Kidney (tissue), 14 donors: ENCODE data around the gene CD99. TPM values are rescaled to one million over a fixed set of nuclear protein-coding genes. Genes with fewer than 3 reads are reported as not detected.
"Not testable (repeated sequence)": the region's sequence is repeated elsewhere in the genome, so short reads cannot be mapped to it uniquely, and the experiment has no call there.

ENCODE experiments used
- DNase-seq, 5 donors: peaks; one replicate each; pipeline ENCODE4 v3.0.0-alpha.2; 2013 to 2020
- FAIRE-seq: peaks from 2 replicates; lab custom pipeline; 2012; peaks lifted over from hg19 to GRCh38; lab: Jason Lieb, UNC
- H3K27ac ChIP-seq, 2 donors: one replicate each; pipeline ENCODE4 v1.7.0; 2013; ENCODE audit warnings: low read depth in 2 of 2, low read length in 2 of 2, inconsistent platforms in 1 of 2
- H3K27me3 ChIP-seq: one replicate; pipeline ENCODE4 v1.7.1; 2013; ENCODE audit warnings: low read length, inconsistent platforms; ENCODE audit not compliant: control insufficient read depth, insufficient read depth
- H3K36me3 ChIP-seq, 3 donors: one replicate each; pipeline versions ENCODE4 v1.7.0 to v1.7.1; 2013; ENCODE audit warnings: low read length in 3 of 3, control low read depth in 1 of 3, inconsistent platforms in 1 of 3; ENCODE audit not compliant: insufficient read depth in 3 of 3, control insufficient read depth in 2 of 3
- H3K4me1 ChIP-seq, 3 donors: one replicate each; pipeline versions ENCODE4 v1.7.0 to v1.7.1; 2013; ENCODE audit warnings: low read length in 3 of 3, inconsistent platforms in 1 of 3, low read depth in 1 of 3; ENCODE audit not compliant: control insufficient read depth in 2 of 3, insufficient read depth in 2 of 3
- H3K4me3 ChIP-seq, 3 donors: one replicate each; pipeline versions ENCODE4 v1.7.0 to v1.8.1; 2013; ENCODE audit warnings: low read length in 3 of 3, control low read depth in 1 of 3, inconsistent platforms in 1 of 3
- H3K9ac ChIP-seq, 3 donors: one replicate each; pipeline versions ENCODE4 v1.7.0 to v1.7.1; 2013; ENCODE audit warnings: low read length in 3 of 3, control low read depth in 1 of 3, inconsistent platforms in 1 of 3
- H3K9me3 ChIP-seq, 3 donors: one replicate each; pipeline versions ENCODE4 v1.7.0 to v1.7.1; 2013; ENCODE audit warnings: low read length in 3 of 3, control low read depth in 1 of 3, inconsistent platforms in 1 of 3; ENCODE audit not compliant: control insufficient read depth in 2 of 3, insufficient read depth in 1 of 3
- intact Hi-C: fragments of 100-400 bp; cut with DNase I; formaldehyde crosslinking; loops from one replicate; pipeline ENCODE4 v1.11.1; 2022
- polyA plus RNA-seq: library from polyadenylated mRNA; stranded (reverse); fragments of 350-450 nt; fragmentation: Illumina TruSeq; extraction: RNeasy Lipid Tissue Mini Kit (QIAGEN cat#74804); gene quantifications from one replicate; pipeline ENCODE4 v1.2.3, GENCODE V29; 2014; ENCODE audit warnings: low read depth, low replicate concordance; ENCODE audit not compliant: insufficient read depth
- total RNA-seq: library from RNA; stranded (reverse); fragmentation: NEBNext Ultra II Directional; extraction: Animal tissue kit (Norgen Biotek cat#: 25700); gene quantifications from one replicate; pipeline ENCODE4 v1.2.1, GENCODE V29; 2021
- TF ChIP-seq, protein P1 (sequence below): IDR thresholded peaks from 3 replicates; pipeline ENCODE4 v1.5.1; 2012; ENCODE audit warnings: mild to moderate bottlenecking, moderate library complexity, borderline replicate concordance; ENCODE audit not compliant: insufficient read depth; ENCODE audit errors: extremely low read depth
- donor health status: control.
- donor health status: control.
- donor health status: control.
- donor health status: control.
- donor health status: control.
- donor health status: DM: yes; HTN: yes; CAD: no.
- donor health status: Normal renal cell carcinoma (clear cell type).

CD99 gene
- total and polyA plus RNA-seq, 2 donors from 2014 or later: 125 to 136 TPM

DNA sequence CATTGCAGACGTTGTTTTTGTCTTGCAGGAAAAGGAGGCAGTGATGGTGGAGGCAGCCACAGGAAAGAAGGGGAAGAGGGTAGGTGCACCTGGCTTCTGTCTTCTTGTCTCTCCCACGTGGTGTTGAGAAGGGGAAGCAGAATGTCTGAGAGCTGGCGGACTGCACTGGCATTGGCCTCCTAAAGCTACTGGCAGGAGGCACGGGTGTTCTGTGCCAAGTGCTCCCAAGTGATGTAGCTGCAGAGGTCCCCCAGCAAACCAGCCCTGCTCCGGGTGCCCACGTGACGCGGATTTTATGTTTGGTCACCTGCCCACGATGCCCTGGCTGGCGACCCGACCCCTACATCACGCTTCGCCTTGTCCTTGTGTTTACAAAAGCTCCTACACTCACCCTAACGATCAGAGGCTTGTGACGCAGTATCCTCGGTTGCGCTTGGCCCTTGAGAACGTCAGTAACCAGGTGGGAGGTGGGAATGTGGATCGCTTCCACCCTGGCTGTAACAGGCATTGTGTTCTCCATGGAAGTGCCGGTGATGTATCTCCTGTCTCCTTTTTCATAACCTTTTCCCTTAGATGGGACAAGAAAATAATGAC, 32.3 kb downstream of the CD99 start:
- H3K27ac ChIP-seq: no peak overlapping the region
- H3K27me3 ChIP-seq: no peaks in the 10 kb centered on the region
- no peaks in the 10 kb centered on the region for H3K4me1 ChIP-seq
- peaks cover 9 to 39% (median 34%) of the 10 kb centered on the region in 3 donors for H3K36me3 ChIP-seq
- TF ChIP-seq, protein P1, sequence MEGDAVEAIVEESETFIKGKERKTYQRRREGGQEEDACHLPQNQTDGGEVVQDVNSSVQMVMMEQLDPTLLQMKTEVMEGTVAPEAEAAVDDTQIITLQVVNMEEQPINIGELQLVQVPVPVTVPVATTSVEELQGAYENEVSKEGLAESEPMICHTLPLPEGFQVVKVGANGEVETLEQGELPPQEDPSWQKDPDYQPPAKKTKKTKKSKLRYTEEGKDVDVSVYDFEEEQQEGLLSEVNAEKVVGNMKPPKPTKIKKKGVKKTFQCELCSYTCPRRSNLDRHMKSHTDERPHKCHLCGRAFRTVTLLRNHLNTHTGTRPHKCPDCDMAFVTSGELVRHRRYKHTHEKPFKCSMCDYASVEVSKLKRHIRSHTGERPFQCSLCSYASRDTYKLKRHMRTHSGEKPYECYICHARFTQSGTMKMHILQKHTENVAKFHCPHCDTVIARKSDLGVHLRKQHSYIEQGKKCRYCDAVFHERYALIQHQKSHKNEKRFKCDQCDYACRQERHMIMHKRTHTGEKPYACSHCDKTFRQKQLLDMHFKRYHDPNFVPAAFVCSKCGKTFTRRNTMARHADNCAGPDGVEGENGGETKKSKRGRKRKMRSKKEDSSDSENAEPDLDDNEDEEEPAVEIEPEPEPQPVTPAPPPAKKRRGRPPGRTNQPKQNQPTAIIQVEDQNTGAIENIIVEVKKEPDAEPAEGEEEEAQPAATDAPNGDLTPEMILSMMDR: no peak
- H3K9me3 ChIP-seq: no peaks in the 10 kb centered on the region
- intact Hi-C loops: no loop called here
- FAIRE-seq (no peak), DNase-seq (no peak)
- no peak overlapping the region for H3K9ac ChIP-seq
- no peak overlapping the region for H3K4me3 ChIP-seq

- FAIRE-seq: not testable (repeated sequence)
Observed at GRCh38 chrX:2727264-2727663, 36.2 kb downstream of the CD99 start.

GRCh38 chrX:2732076-2732475, 41.0 kb downstream of the CD99 start:
- H3K36me3 ChIP-seq: peaks cover 0 to 22% (median 0%) of the 10 kb centered on the region in 3 donors

More at GRCh38 chrX:2727264-2727663, 36.2 kb downstream of the CD99 start:
- H3K4me1 ChIP-seq, H3K9ac ChIP-seq, intact Hi-C loops, H3K27ac ChIP-seq, H3K4me3 ChIP-seq, H3K27me3 ChIP-seq, H3K9me3 ChIP-seq, DNase-seq: not testable (repeated sequence)
- peaks cover 5 to 39% (median 26%) of the 10 kb centered on the region in 3 donors for H3K36me3 ChIP-seq

DNA sequence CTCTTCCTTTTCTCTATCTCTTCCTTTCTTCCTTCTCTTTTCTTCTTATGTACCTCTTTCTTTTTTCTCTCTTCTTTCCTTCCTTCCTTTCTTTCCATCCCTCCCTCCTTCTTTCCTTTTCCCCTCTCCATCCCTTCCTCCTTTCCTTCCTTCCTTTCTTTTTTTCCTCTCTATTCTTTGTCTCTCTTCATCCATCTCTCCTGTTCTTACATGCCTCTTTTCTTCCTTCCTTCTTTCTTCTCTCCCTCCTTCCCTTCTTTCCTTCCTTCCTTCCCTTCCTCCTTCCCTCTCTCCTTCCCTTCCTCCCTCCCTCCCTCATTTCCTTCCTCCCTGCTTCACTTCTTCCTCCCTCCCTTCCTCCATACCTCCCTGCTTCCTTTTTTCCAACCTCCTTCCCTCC, 41.6 kb downstream of the CD99 start:
- Histone ChIP-seq H3K4me3 (no peak overlapping the region), H3K36me3 (peaks cover 0 to 22% (median 0%) of the 10 kb centered on the region in 3 donors), H3K27ac (no peak overlapping the region), H3K9me3 (no peaks in the 10 kb centered on the region), H3K4me1 (no peaks in the 10 kb centered on the region), H3K27me3 (no peaks in the 10 kb centered on the region), H3K9ac (no peak overlapping the region)
- no peak for FAIRE-seq
- intact Hi-C loops: no loop called here
- DNase-seq: no peak
- TF ChIP-seq, protein P1: no peak

More at GRCh38 chrX:2732076-2732475, 41.0 kb downstream of the CD99 start:
- DNase-seq (no peak), FAIRE-seq (no peak)
- TF ChIP-seq, protein P1: no peak
- H3K27me3 ChIP-seq: no peaks in the 10 kb centered on the region
- H3K4me3 ChIP-seq: no peak overlapping the region
- H3K9me3 ChIP-seq: no peaks in the 10 kb centered on the region
- no peak overlapping the region for H3K9ac ChIP-seq
- H3K27ac ChIP-seq: no peak overlapping the region
- intact Hi-C loops: no loop called here
- no peaks in the 10 kb centered on the region for H3K4me1 ChIP-seq
